Activated T-helper 1 cell treated with anti-CD3 and anti-CD28 coated beads, Interleukin-12 subunit alpha, Interleukin-12 subunit beta, Interleukin-2, Interleukin-4 antibody, amounts not matched to agents 30 ng/mL and 10 ng/mL and 1 ng/mL, durations not matched to agents 14 hours and 24 hours and 36 hours (primary cell): ENCODE results near the gene GHITM. TPM values are rescaled to one million over a fixed set of nuclear protein-coding genes. Genes with fewer than 3 reads are reported as not detected.
"Not testable (repeated sequence)": the region's sequence is repeated elsewhere in the genome, so short reads cannot be mapped to it uniquely, and the experiment has no call there.

Experiments used
- DNase-seq: peaks from one replicate; pipeline ENCODE4 v3.0.0; 2021; ENCODE audit warnings: low spot score
- H3K27ac Mint-ChIP-seq: one replicate; pipeline ENCODE4 v1.8.0; 2021; ENCODE audit warnings: mild to moderate bottlenecking, mixed read lengths
- H3K27me3 Mint-ChIP-seq: one replicate; pipeline ENCODE4 v1.8.0; 2022; ENCODE audit warnings: mild to moderate bottlenecking, moderate library complexity, mixed read lengths; ENCODE audit not compliant: insufficient read depth
- H3K36me3 Mint-ChIP-seq: one replicate; pipeline ENCODE4 v1.8.0; 2021; ENCODE audit warnings: low read depth, mixed read lengths
- H3K4me1 Mint-ChIP-seq: one replicate; pipeline ENCODE4 v1.8.0; 2021; ENCODE audit warnings: low read depth, mixed read lengths
- H3K4me3 Mint-ChIP-seq: one replicate; pipeline ENCODE4 v1.8.0; 2021; ENCODE audit warnings: mild to moderate bottlenecking, moderate library complexity, mixed read lengths
- H3K9me3 Mint-ChIP-seq: one replicate; pipeline ENCODE4 v1.8.0; 2021; ENCODE audit warnings: mixed read lengths
- intact Hi-C: fragments of 100-400 bp; cut with micrococcal nuclease; formaldehyde crosslinking; loops from one replicate; pipeline ENCODE4 v1.15.1; 2024
- total RNA-seq: library from RNA; stranded (reverse); gene quantifications from 2 replicates; pipeline ENCODE4 v1.2.3, GENCODE V29; 2022

The GHITM gene, protein sequence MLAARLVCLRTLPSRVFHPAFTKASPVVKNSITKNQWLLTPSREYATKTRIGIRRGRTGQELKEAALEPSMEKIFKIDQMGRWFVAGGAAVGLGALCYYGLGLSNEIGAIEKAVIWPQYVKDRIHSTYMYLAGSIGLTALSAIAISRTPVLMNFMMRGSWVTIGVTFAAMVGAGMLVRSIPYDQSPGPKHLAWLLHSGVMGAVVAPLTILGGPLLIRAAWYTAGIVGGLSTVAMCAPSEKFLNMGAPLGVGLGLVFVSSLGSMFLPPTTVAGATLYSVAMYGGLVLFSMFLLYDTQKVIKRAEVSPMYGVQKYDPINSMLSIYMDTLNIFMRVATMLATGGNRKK
- 140 and 142 TPM in 2 replicates for total RNA-seq

GRCh38 chr10:84139126-84140035, at the start of gene GHITM:
TSS of gene GHITM (plus strand) at chr10:84139509. CDS start at chr10:84141501, 1,992 bp downstream.
- Mint-ChIP-seq H3K9me3 (no peaks in the 10 kb centered on the region), H3K4me3 (peak within 1 kb of the TSS; percentile 92), H3K36me3 (peaks cover 22% of the 10 kb centered on the region), H3K4me1 (peaks cover 27% of the 10 kb centered on the region), H3K27me3 (no peaks in the 10 kb centered on the region), H3K27ac (peak within 1 kb of the TSS; percentile 88)
- intact Hi-C loops, result loop anchor here (1.0 to 2.0 kb wide), 3 partner anchors 9 to 397 kb away; no protein-coding TSS in a partner anchor
- DNase-seq, result peak; percentile 99

- no peak overlapping the region for H3K27ac Mint-ChIP-seq
- peaks cover 15% of the 10 kb centered on the region for H3K27me3 Mint-ChIP-seq
- no peaks in the 10 kb centered on the region for H3K4me1 Mint-ChIP-seq
- no peak overlapping the region for H3K4me3 Mint-ChIP-seq
- no peak for DNase-seq
- H3K36me3 Mint-ChIP-seq, result no peaks in the 10 kb centered on the region
- intact Hi-C loops, result no loop called here
- no peaks in the 10 kb centered on the region for H3K9me3 Mint-ChIP-seq
Measured at GRCh38 chr10:84095811-84096497, 43.4 kb upstream of the GHITM start.

GRCh38 chr10:84097787-84098353, 41.4 kb upstream of the GHITM start:
- Mint-ChIP-seq H3K4me1 (no peaks in the 10 kb centered on the region), H3K36me3 (no peaks in the 10 kb centered on the region), H3K9me3 (no peaks in the 10 kb centered on the region), H3K27ac (no peak overlapping the region), H3K4me3 (no peak overlapping the region), H3K27me3 (peaks cover 10% of the 10 kb centered on the region)
- intact Hi-C loops, result no loop called here
- DNase-seq, result no peak

GRCh38 chr10:84098667-84099066, 40.6 kb upstream of the GHITM start:
- H3K36me3 Mint-ChIP-seq, result no peaks in the 10 kb centered on the region
- peaks cover 12% of the 10 kb centered on the region for H3K27me3 Mint-ChIP-seq
- no peaks in the 10 kb centered on the region for H3K9me3 Mint-ChIP-seq
- no peak for DNase-seq
- H3K4me3 Mint-ChIP-seq, result no peak overlapping the region
- H3K4me1 Mint-ChIP-seq, result no peaks in the 10 kb centered on the region
- intact Hi-C loops, result no loop called here
- H3K27ac Mint-ChIP-seq, result no peak overlapping the region

DNA sequence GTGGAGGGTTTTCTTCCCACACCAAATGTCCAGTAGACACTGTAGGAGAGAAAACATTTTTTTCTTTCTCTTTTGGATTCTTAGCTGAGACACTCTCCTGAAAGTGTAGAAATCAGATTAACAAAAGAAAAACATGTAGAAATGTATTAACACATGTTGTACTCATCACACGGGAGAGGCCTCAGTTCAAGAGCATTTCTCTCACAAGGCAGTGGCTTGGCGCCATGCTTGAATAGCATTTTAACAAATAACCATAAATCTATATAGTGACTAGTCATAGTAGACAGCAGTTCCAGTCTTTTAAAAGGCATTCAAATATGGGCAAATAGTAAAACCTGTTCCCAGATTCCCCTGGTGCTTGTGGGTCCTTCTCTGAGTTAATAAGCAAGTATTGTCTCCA, 38.3 kb upstream of the GHITM start:
- Mint-ChIP-seq H3K27me3 (peaks cover 11% of the 10 kb centered on the region), H3K27ac (no peak overlapping the region), H3K9me3 (no peaks in the 10 kb centered on the region), H3K4me1 (no peaks in the 10 kb centered on the region), H3K36me3 (no peaks in the 10 kb centered on the region), H3K4me3 (no peak overlapping the region)
- no peak for DNase-seq
- intact Hi-C loops, result no loop called here

DNA sequence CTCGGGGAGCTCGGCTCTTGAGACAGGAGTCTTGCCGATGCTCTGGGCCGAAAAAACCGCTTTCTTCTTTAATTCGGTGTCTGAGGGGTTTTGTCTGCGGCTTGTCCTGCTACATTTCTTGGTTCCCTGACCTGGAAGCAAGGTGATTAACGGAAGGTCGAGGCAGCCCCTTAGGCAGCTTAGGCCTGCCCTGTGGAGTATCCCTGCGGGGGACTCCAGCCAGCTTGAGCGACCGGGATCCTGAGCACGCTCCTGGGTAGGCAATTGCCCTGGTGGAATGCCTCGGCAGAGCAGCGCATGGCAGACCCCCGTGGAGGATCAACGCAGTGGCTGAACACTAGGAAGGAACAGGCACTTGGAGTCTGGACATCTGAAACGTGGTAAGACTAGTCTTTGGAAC, 30.5 kb upstream of the GHITM start:
- H3K27ac Mint-ChIP-seq, result no peak overlapping the region
- no peak overlapping the region for H3K4me3 Mint-ChIP-seq
- H3K36me3 Mint-ChIP-seq, result no peaks in the 10 kb centered on the region
- H3K4me1 Mint-ChIP-seq, result no peaks in the 10 kb centered on the region
- intact Hi-C loops, result no loop called here
- H3K27me3 Mint-ChIP-seq, result peaks cover 6% of the 10 kb centered on the region
- DNase-seq, result no peak
- H3K9me3 Mint-ChIP-seq, result no peaks in the 10 kb centered on the region

DNA sequence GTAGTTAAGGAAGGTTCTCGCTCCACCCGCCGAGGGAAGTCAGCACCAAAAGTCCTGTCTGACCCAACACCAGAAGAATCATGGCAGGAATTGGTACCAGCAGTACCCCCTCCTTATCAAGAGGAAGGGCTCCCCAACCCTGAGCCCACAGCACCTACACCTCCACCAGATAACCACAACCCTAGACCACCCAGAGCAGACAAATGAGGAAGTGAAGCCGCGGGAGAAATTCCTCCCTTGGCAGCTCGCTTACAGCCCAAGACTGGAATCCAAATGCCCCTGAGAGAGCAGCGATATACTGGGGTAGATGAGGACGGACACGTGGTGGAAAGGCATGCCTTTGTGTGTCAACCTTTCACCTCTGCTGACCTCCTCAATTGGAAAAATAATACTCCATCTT, 29.5 kb upstream of the GHITM start:
- H3K4me1 Mint-ChIP-seq, H3K9me3 Mint-ChIP-seq, H3K27ac Mint-ChIP-seq, H3K4me3 Mint-ChIP-seq, intact Hi-C loops, H3K27me3 Mint-ChIP-seq, H3K36me3 Mint-ChIP-seq, DNase-seq: not testable (repeated sequence)

DNA sequence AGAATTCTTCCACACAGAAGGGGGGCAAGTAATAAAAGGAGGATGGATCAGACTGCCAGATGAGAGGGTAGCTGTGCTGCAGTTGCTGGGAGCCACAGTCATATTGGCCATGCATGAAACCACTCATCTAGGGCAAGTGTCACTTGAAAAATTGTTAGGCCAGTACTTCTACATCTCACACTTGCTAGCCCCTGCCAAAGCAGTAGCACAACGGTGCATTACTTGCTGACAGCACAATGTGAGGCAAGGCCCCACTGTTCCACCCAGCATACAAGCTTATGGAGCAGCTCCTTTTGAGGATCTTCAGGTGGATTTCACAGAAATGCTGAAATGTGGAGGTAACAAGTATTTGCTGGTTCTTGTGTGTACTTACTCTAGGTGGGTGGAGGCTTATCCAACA, 25.8 kb upstream of the GHITM start:
- H3K36me3 Mint-ChIP-seq, intact Hi-C loops, H3K27ac Mint-ChIP-seq, H3K4me1 Mint-ChIP-seq, H3K4me3 Mint-ChIP-seq, H3K9me3 Mint-ChIP-seq, H3K27me3 Mint-ChIP-seq, DNase-seq: not testable (repeated sequence)

GRCh38 chr10:84114088-84114667, 25.1 kb upstream of the GHITM start:
- no peaks in the 10 kb centered on the region for H3K36me3 Mint-ChIP-seq
- no peak for DNase-seq
- H3K4me3 Mint-ChIP-seq, result no peak overlapping the region
- peaks cover 3% of the 10 kb centered on the region for H3K27me3 Mint-ChIP-seq
- no peak overlapping the region for H3K27ac Mint-ChIP-seq
- H3K4me1 Mint-ChIP-seq, result no peaks in the 10 kb centered on the region
- no peaks in the 10 kb centered on the region for H3K9me3 Mint-ChIP-seq
- intact Hi-C loops, result no loop called here

GRCh38 chr10:84117204-84117603, 22.1 kb upstream of the GHITM start:
- H3K9me3 Mint-ChIP-seq, H3K27me3 Mint-ChIP-seq, H3K36me3 Mint-ChIP-seq, H3K4me1 Mint-ChIP-seq, intact Hi-C loops, H3K27ac Mint-ChIP-seq, H3K4me3 Mint-ChIP-seq, DNase-seq: not testable (repeated sequence)

DNA sequence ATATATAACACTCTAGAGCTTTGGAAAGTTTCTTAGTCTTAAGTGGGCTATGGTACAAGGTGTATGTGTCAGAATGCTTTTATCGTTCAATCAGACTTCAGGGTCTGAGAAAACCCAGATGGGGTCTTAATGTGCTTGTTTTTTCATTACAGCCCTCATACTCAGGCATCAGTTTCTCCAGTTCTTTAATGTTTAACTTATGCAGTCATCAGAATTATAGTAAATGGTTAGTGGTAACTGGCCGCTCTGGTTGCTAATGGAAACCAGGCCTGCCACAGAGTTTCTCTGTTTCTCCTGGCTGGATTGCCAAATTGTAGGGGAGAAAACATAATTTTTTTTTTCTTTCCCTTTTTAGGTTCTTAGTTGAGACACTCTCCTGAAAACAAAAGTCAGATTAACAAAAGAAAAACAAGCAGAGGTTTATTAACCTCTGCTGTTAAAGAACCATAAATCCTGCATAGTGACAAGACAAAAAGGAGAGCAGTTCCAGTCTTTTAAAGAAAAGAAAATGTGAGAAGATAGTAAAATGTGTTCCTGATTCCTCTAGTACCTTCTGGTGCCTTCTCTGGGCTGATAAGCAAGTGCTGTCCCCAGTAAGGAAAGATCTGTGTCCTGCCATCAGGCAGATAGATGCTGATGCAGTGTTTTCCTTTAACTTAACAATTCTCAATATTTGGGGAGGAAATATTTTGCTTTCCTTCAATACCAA, 21.5 kb upstream of the GHITM start:
- H3K9me3 Mint-ChIP-seq, result no peaks in the 10 kb centered on the region
- no peaks in the 10 kb centered on the region for H3K36me3 Mint-ChIP-seq
- intact Hi-C loops, result no loop called here
- no peak overlapping the region for H3K27ac Mint-ChIP-seq
- DNase-seq, result no peak
- peaks cover 9% of the 10 kb centered on the region for H3K27me3 Mint-ChIP-seq
- no peaks in the 10 kb centered on the region for H3K4me1 Mint-ChIP-seq
- H3K4me3 Mint-ChIP-seq, result no peak overlapping the region
